Breast epithelium (tissue), 3 donors: ENCODE data around the gene SLC1A7.

Experiments
- CTCF ChIP-seq, 3 donors: fragments of 450-650 bp; IDR thresholded peaks; one replicate each; pipeline ENCODE4 v1.5.1; 2016 to 2017; ENCODE audit warnings: antibody characterized with exemption in 3 of 3, mild to moderate bottlenecking in 3 of 3, moderate library complexity in 3 of 3
- POLR2AphosphoS5 ChIP-seq, 3 donors: sonication (generic); formaldehyde crosslinking; IDR thresholded peaks; one replicate each; pipeline ENCODE4 v1.6.1; 2017; ENCODE audit warnings: antibody characterized with exemption in 3 of 3

- no peak for TF ChIP-seq CTCF (IDR thresholded peaks at IDR 0.05)
- no peak for TF ChIP-seq POLR2AphosphoS5 (IDR thresholded peaks at IDR 0.05)
Measured at GRCh38 chr1:53126495-53126894, 15.9 kb downstream of the SLC1A7 start.
